ENCODE measurements around the gene MAP1LC3B2. TPM values are rescaled to one million over a fixed set of nuclear protein-coding genes. Genes with fewer than 3 reads are reported as not detected.
A peak's percentile ranks its signal among the peaks of the same experiment; 100 is the strongest.

The MAP1LC3B2 gene
- total RNA-seq, result not detected
- long read RNA-seq, result 0 reads

GRCh38 chr12:116559162-116559935, at the start of gene MAP1LC3B2:
Gene MAP1LC3B2 (plus strand): TSS chr12:116559381. CDS start chr12:116575943, 16,562 bp downstream.
- intact Hi-C loops (cut with DNase I), result no loop called here
- DNase-seq (peak; percentile 81), ATAC-seq (peak; percentile 92)
- Histone ChIP-seq H3K4me1 (peaks cover 10% of the 10 kb centered on the region), H3K36me3 (no peaks in the 10 kb centered on the region), H3K4me3 (peak within 1 kb of the TSS; percentile 15), H3K9me3 (no peaks in the 10 kb centered on the region), H3K27me3 (no peaks in the 10 kb centered on the region), H3K27ac (peak within 1 kb of the TSS; percentile 63)
- no peak for TF ChIP-seq CTCF (IDR thresholded peaks at IDR 0.05)

- DNase-seq, result no peak
- intact Hi-C loops (cut with DNase I), result no loop called here
- Histone ChIP-seq H3K4me3 (no peak overlapping the region), H3K27ac (no peak overlapping the region), H3K4me1 (no peaks in the 10 kb centered on the region), H3K36me3 (no peaks in the 10 kb centered on the region), H3K9me3 (no peaks in the 10 kb centered on the region), H3K27me3 (no peaks in the 10 kb centered on the region)
- no peak for TF ChIP-seq CTCF (IDR thresholded peaks at IDR 0.05)
- ATAC-seq, result no peak
These were observed 45.2 kb upstream of the MAP1LC3B2 start for GRCh38 chr12:116513944-116514343.

GRCh38 chr12:116515684-116516083, 43.5 kb upstream of the MAP1LC3B2 start:
- DNase-seq, result no peak
- no peak for ATAC-seq
- Histone ChIP-seq H3K4me1 (no peaks in the 10 kb centered on the region), H3K4me3 (no peak overlapping the region), H3K27ac (no peak overlapping the region), H3K9me3 (no peaks in the 10 kb centered on the region), H3K27me3 (no peaks in the 10 kb centered on the region), H3K36me3 (no peaks in the 10 kb centered on the region)
- intact Hi-C loops (cut with DNase I), result no loop called here
- TF ChIP-seq CTCF (IDR thresholded peaks at IDR 0.05), result no peak

- H3K9me3 ChIP-seq, result no peaks in the 10 kb centered on the region
- no peak for ATAC-seq
- no peak overlapping the region for H3K27ac ChIP-seq
- no peaks in the 10 kb centered on the region for H3K4me1 ChIP-seq
- intact Hi-C loops (cut with DNase I), result no loop called here
- H3K36me3 ChIP-seq, result no peaks in the 10 kb centered on the region
- no peak for TF ChIP-seq CTCF (IDR thresholded peaks at IDR 0.05)
- no peaks in the 10 kb centered on the region for H3K27me3 ChIP-seq
- no peak for DNase-seq
- H3K4me3 ChIP-seq, result no peak overlapping the region
These were observed 42.5 kb upstream of the MAP1LC3B2 start for GRCh38 chr12:116516657-116517056.

GRCh38 chr12:116517431-116518045, 41.6 kb upstream of the MAP1LC3B2 start:
- no peak for DNase-seq
- no peak for TF ChIP-seq CTCF (IDR thresholded peaks at IDR 0.05)
- H3K4me1 ChIP-seq, result no peaks in the 10 kb centered on the region
- no peaks in the 10 kb centered on the region for H3K27me3 ChIP-seq
- ATAC-seq, result no peak
- no peaks in the 10 kb centered on the region for H3K9me3 ChIP-seq
- H3K27ac ChIP-seq, result no peak overlapping the region
- H3K36me3 ChIP-seq, result no peaks in the 10 kb centered on the region
- intact Hi-C loops (cut with DNase I), result no loop called here
- H3K4me3 ChIP-seq, result no peak overlapping the region

Data from upper lobe of right lung (tissue), 1 donor.